NCI-H2029 treated with DMSO at 0.1 percent for 48 hours (cell line): Measurements from ENCODE around the gene ARL6IP1.
A peak's percentile ranks its signal among the peaks of the same experiment; 100 is the strongest.

Source experiments
- DNase-seq: peaks from one replicate; lab custom pipeline; 2025; lab: John Stamatoyannopoulos, UW

The ARL6IP1 gene

DNA sequence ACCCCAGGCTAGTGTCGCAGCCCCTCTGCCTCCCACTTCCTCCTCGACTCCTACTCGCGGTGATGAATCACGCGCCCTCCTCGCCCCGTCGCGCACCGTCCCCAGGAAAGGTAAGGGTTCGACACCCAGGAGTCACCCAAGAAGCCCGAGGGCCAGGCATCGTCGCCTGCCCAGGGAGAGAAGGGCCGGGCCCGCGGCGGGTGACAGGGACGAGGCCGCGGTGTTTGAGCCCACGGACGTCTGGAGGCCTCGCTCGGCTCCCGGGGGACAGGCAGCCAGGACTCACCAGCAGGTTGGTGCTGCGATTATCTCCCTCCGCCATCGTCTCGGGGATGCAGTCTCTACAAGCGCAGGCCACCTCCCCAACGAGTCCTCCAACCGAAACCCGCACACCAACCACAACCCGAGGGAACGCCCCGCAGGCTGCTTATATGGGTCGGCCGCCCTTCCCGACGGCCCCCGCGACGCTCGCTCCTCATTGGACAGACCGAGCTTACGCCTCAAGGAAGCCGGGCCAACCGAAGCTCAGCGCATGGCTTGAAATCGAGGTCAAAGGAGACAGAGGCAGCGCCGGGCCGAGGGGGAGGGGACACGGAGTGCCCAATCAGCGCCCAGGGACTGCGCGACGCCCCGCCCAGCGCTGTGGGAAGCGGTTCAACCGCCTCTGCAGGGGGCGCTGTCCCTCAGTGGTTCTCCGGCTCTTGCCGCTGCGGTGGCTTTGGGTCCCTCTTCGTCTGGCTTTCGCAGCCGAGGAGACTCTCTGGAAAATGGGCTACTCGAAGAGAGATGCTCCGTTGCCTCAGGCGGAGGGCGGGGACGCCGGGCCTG, at the start of gene ARL6IP1:
ARL6IP1 (minus strand) TSS at position 405 of the 828 bp plus-strand sequence; CDS start at position 322, 83 bp downstream.
- DNase-seq: peak; percentile 95

DNA sequence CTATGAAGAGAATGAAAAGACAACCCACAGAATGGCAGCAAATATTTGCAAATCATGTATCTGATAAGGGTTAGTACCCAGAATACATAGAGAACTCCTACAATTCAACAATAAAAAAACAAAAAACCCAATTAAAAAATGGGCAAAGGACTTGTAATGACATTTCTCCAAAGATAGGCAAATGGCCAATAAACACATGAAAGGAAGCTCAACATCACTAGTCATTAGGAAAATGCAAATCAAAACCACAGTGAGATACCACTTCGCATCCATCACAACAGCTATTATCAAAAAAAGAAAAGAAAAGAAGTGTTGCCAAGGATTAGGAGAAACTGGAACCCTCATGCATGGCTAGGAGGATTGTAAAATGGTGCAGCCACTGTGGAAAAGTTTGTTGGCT, 45.1 kb upstream of the ARL6IP1 start:
- no peak for DNase-seq

GRCh38 chr16:18842565-18842964, 41.2 kb upstream of the ARL6IP1 start:
- DNase-seq: no peak

DNA sequence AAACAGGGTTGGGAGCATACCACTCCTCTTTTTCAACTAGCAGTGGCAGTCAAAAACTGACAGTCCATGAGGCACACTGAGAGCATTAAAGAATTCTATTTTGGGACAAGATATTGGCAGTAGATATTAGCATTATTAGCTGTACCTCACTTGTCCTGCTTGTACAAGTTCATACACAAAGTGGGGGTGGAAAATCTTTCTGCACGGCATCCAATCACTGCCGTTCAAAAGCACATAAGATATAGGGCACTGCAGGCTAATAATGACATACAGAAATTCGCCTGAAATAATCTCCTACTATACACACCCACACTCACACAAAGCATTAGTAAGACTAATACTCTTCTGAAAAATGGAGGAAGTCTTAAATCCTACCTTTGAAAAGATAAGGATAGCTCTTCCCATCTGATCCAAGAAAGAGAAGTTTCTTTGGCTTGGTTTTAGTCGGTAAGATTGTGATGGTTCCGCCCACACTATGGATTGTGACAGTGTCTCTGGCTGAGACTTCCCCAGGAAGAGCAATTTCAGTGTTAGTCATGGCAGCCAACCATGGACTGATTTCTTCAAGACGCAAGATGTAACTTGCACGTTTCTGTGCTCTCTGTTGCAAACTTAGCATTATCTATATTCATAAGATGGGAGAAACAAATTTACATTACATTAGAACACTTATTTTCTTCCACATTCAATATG, 40.6 kb upstream of the ARL6IP1 start:
- no peak for DNase-seq

DNA sequence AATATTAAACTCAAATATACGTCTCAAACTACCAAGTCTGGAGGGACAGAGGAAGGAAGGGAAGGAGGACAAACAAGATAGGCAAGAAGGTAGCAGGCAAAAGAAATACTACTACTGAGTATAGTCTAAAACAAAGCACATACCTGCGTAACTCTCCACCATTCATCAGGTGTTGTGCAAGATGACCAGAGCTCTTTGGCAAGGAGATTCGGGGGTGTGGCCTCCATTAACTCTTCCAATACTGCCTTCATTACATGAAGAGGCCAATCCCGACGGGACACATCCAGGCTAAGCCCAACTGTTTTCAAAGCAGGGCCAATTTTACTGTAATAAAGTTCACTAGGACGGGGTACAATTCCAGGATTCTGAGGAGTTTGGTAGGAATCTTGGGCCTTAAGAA, 38.2 kb upstream of the ARL6IP1 start:
- no peak for DNase-seq

DNA sequence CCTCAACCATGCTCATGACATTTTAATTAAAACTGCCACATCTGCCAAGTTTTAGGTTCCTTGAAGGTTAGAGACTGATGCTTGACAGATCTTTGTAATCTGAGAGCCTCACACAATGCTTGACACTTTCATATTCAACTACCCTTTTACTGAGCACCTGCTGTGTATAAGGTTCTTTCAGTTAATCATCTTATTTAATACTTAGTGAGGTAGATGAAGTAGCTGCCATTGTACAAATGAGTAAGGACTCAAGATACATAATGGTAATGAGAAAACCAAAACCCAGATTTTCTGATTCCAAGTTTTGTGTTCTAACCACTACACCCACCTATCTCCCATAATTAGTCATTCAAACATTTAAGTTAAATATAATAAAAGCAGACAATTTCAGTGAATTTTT, 35.4 kb upstream of the ARL6IP1 start:
- no peak for DNase-seq

DNA sequence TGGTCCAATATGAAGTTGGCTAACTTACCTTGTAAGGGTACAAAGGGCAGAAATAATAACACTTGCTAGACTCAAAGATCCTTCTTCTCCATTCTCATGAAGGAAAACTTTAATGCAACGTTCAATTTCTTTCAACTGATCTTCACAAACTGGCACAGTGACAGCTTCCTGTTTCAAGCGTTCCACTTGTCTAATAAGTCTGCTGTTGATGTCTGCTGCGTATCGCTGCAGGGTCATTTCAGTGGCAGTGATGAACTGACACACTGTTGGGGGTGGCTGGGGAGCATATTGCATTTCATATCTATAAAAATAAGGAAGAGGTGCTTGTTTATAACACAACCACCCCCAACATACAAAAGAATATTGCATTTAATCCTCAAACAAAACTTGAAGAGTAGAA, 33.5 kb upstream of the ARL6IP1 start:
- DNase-seq: no peak

DNA sequence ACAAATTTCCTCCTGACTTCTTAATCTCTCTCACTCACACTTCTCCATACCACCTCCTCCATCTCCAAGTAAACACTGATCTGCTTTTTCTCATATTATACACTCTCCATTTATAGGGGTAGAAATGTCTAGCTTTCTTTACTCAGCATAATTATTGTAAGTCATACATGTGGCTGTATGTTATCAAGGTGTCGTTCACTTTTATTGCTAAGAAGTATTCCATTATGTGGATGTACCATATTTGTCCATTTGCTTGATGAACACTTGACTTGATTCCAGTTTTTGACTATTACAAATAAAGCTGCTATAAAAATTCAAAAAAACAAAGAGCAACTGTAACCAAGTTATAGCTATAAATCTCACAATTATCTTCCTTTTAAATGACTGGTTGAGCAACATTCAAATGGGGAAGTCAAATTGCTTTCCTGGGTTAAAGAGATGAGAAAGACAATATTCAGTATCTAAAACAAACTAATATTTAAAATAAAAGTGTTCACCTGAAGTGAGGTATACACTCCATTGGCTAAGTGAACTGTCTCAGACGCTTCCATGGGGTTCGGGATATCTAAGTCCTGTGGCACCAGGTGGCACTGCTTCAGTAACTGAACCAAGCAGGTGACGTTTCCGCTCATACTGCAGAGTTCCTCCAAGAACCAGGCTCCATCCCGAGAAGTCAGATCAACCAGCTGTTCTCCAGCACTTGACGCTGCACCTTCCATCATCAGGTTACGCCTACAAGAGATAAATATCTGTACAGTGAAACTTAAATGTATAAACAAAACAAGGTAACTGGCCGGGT, 32.6 kb upstream of the ARL6IP1 start:
- no peak for DNase-seq

DNA sequence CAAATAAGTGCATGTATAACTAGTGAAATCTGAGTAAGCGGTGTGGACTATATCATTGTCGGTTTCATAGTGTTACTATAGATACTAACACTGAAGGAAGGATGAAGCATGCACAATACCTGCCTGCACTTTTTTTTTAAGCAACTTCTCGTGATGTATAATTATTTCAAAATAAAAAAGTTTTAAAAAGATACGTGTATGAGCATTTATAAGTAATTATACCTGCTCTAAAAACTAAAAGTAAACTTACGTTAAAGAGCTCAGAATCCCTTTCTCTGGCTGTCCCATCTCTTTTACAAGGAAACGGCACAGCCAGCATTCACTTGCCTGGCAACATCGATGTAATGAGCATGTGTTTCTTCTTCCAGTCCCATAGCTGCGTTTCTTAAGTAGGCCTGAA, 31.3 kb upstream of the ARL6IP1 start:
- DNase-seq: no peak

- no peak for DNase-seq
These were observed 30.7 kb upstream of the ARL6IP1 start for GRCh38 chr16:18832006-18832405.

- DNase-seq: no peak
These were observed 27.9 kb upstream of the ARL6IP1 start for GRCh38 chr16:18829251-18829650.

GRCh38 chr16:18827890-18828289, 26.5 kb upstream of the ARL6IP1 start:
- DNase-seq: no peak

GRCh38 chr16:18816286-18816685, 14.9 kb upstream of the ARL6IP1 start:
- DNase-seq: no peak

- DNase-seq: no peak
These were observed 10.6 kb upstream of the ARL6IP1 start for GRCh38 chr16:18811925-18812324.

- no peak for DNase-seq
These were observed 7.8 kb upstream of the ARL6IP1 start for GRCh38 chr16:18809165-18809564.

DNA sequence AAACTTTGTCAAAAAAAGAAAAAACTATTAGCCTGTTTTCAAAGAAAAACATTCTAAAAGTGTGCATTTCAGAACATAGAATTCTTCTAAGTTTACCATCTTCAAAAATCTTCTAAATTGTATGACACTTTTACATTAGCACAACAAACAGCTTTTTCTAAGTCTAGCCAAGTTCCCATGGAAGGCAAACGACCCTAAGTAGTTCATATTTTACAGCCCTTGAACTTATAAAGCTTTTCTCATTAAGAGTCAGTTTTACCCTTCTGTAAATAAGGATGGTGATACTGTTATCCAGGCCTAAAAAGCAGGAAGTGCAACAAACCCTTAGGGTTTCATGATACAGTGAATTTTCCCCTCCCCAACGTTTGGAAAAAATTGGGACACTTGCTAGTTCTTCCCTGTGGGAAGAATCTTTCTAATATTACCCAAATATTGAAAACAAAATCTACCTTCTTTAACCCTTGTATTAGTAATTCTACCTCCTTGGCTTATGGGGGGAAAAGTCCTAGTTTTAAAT, 4.0 kb upstream of the ARL6IP1 start:
- no peak for DNase-seq

- DNase-seq: no peak
These were observed 3.2 kb upstream of the ARL6IP1 start for GRCh38 chr16:18804540-18804939.

DNA sequence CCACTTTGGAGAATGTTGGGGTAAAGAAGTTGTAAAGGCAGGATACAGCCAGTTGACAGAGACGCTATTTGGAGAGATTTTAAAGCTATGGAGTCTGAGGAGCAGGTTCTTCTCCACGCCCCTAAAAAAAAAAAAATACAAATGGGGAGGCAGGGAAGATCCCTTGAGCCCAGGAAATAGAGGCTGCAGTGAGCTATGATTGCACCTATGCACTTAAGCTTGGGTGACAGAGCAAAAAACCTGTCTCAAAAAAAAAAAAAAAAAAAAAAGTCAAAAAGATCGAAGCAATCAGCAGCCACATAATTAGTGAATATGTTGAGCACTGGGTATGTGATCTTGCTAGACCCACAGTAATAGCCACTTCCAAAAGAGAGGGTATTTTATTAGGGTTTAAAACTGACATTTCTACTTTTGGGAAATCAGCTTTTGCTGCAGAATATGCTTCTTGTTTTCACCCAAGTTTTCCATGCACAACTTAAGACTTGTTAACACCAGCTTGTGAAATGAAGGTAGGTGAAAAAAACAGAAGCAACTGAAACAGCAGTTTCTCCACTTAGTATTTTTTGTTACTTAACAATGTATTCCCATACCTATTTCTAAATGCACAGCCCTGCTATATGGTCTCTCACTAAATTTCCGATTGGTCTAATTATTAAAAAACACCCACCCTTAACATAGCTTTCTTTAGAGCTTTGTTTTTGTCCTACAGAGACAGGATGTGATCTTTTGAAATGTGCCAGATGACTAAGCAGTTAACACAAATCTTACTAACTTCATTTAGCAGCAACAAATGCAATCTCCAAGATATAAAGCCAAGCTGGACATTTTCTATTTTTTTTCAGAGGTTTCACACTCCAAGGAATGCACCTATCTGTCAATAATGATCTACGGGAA, 2.5 kb upstream of the ARL6IP1 start:
- DNase-seq: no peak

GRCh38 chr16:18802767-18803343, 1.5 kb upstream of the ARL6IP1 start:
- no peak for DNase-seq

DNA sequence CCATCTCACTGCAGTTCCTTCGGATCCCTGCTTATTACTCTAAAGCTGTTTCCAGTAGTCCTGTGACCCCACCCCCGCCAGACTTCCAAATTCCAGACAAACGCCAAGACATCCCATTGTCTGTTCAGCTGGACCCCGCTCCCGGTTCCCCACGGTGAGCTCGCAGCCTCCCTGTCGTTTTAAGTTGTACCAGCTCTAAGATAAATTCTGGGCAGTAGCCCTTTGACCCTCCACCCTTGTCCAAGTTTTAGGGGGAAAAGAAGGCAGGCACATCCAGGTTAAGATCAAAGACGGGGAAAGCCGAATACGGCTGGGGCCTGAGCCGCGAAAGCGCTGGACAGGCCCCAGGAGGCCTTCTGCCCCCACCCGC, 589 bp downstream of the ARL6IP1 start:
- no peak for DNase-seq

DNA sequence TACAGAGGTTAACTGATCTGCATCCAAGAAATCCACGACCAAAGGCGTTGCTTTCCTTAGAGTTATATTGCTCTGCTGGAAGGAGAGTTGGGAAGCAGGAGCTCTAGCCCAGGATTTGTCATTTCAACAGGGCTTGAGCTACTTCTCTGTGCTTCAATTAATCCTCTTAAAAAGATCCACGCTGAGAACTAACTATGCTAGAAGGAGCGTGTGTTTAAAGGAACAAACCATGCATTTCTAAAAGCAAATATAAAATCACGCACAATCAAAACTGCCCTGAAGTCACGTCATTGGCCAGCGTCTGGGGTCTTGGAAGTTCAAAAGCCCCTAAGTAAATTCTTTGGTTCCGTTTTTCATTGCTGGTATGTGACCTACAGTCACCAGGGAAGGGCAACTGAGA, 1.1 kb downstream of the ARL6IP1 start:
- no peak for DNase-seq
